IPS-15b (cell line): Measurements from ENCODE around the gene EPS15.

Experiments used
- H3K27me3 ChIP-seq: one replicate; pipeline ENCODE4 v1.6.1; 2013; ENCODE audit warnings: low read length; ENCODE audit not compliant: control insufficient read depth, insufficient read depth
- H3K36me3 ChIP-seq: one replicate; pipeline ENCODE4 v1.6.1; 2013; ENCODE audit warnings: low read length; ENCODE audit not compliant: control insufficient read depth, insufficient read depth
- H3K4me1 ChIP-seq: one replicate; pipeline ENCODE4 v1.6.1; 2013; ENCODE audit warnings: mild to moderate bottlenecking, low read length; ENCODE audit not compliant: control insufficient read depth, insufficient read depth
- H3K4me3 ChIP-seq: one replicate; pipeline ENCODE4 v1.5.1; 2013; ENCODE audit warnings: low read depth, low read length
- H3K9ac ChIP-seq: one replicate; pipeline ENCODE4 v1.6.1; 2013; ENCODE audit warnings: low read depth, mild to moderate bottlenecking, low read length
- H3K9me3 ChIP-seq: one replicate; pipeline ENCODE4 v1.6.1; 2013; ENCODE audit warnings: mild to moderate bottlenecking, low read length; ENCODE audit not compliant: control insufficient read depth, insufficient read depth

EPS15 gene

GRCh38 chr1:51336004-51336403 is 183.1 kb downstream of the EPS15 start:
- Histone ChIP-seq H3K9me3 (no peaks in the 10 kb centered on the region), H3K27me3 (peaks cover 3% of the 10 kb centered on the region), H3K36me3 (no peaks in the 10 kb centered on the region), H3K9ac (no peak overlapping the region), H3K4me3 (no peak overlapping the region), H3K4me1 (peaks cover 3% of the 10 kb centered on the region)

GRCh38 chr1:51331206-51332100 is 187.6 kb downstream of the EPS15 start:
- Histone ChIP-seq H3K4me1 (peaks cover 5% of the 10 kb centered on the region), H3K4me3 (peak overlapping the region; percentile 58), H3K9ac (no peak overlapping the region), H3K36me3 (no peaks in the 10 kb centered on the region), H3K9me3 (no peaks in the 10 kb centered on the region), H3K27me3 (peaks cover 10% of the 10 kb centered on the region)

- Histone ChIP-seq H3K4me3 (peak within 1 kb of the TSS; percentile 58), H3K9me3 (no peaks in the 10 kb centered on the region), H3K36me3 (no peaks in the 10 kb centered on the region), H3K9ac (no peak within 1 kb of the TSS), H3K4me1 (peaks cover 5% of the 10 kb centered on the region), H3K27me3 (peaks cover 10% of the 10 kb centered on the region)
These were observed 188.5 kb downstream of the EPS15 start, which contains the start of gene TTC39A for GRCh38 chr1:51330331-51331201. Gene TTC39A, minus strand, starts transcription at chr1:51330562. Its CDS starts 85 bp downstream, at chr1:51330477.

GRCh38 chr1:51329443-51330325 is 189.4 kb downstream of the EPS15 start:
- peaks cover 10% of the 10 kb centered on the region for H3K27me3 ChIP-seq
- no peak overlapping the region for H3K9ac ChIP-seq
- H3K9me3 ChIP-seq = no peaks in the 10 kb centered on the region
- peaks cover 5% of the 10 kb centered on the region for H3K4me1 ChIP-seq
- H3K4me3 ChIP-seq = peak overlapping the region; percentile 35
- H3K36me3 ChIP-seq = no peaks in the 10 kb centered on the region

GRCh38 chr1:51328926-51329325 is 190.1 kb downstream of the EPS15 start:
- H3K4me1 ChIP-seq = peaks cover 5% of the 10 kb centered on the region
- no peak overlapping the region for H3K4me3 ChIP-seq
- H3K9me3 ChIP-seq = no peaks in the 10 kb centered on the region
- no peak overlapping the region for H3K9ac ChIP-seq
- H3K27me3 ChIP-seq = peaks cover 10% of the 10 kb centered on the region
- no peaks in the 10 kb centered on the region for H3K36me3 ChIP-seq

GRCh38 chr1:51328279-51328678 is 190.8 kb downstream of the EPS15 start:
- no peaks in the 10 kb centered on the region for H3K36me3 ChIP-seq
- H3K9me3 ChIP-seq = no peaks in the 10 kb centered on the region
- H3K4me1 ChIP-seq = peaks cover 5% of the 10 kb centered on the region

GRCh38 chr1:51327386-51327785 is 191.7 kb downstream of the EPS15 start:
- peaks cover 5% of the 10 kb centered on the region for H3K4me1 ChIP-seq
- peaks cover 10% of the 10 kb centered on the region for H3K27me3 ChIP-seq
- no peak overlapping the region for H3K9ac ChIP-seq
- no peak overlapping the region for H3K4me3 ChIP-seq
- no peaks in the 10 kb centered on the region for H3K9me3 ChIP-seq
- no peaks in the 10 kb centered on the region for H3K36me3 ChIP-seq

More at GRCh38 chr1:51328279-51328678, 190.8 kb downstream of the EPS15 start:
- no peak overlapping the region for H3K4me3 ChIP-seq
- no peak overlapping the region for H3K9ac ChIP-seq
- H3K27me3 ChIP-seq = peaks cover 10% of the 10 kb centered on the region

- Histone ChIP-seq H3K4me1 (peaks cover 6% of the 10 kb centered on the region), H3K9me3 (no peaks in the 10 kb centered on the region), H3K27me3 (peaks cover 10% of the 10 kb centered on the region), H3K9ac (no peak overlapping the region), H3K4me3 (no peak overlapping the region), H3K36me3 (no peaks in the 10 kb centered on the region)
These were observed 192.2 kb downstream of the EPS15 start for GRCh38 chr1:51326839-51327238.

- Histone ChIP-seq H3K9me3 (no peaks in the 10 kb centered on the region), H3K9ac (no peak overlapping the region), H3K4me1 (peaks cover 4% of the 10 kb centered on the region), H3K4me3 (no peak overlapping the region), H3K36me3 (no peaks in the 10 kb centered on the region), H3K27me3 (peaks cover 7% of the 10 kb centered on the region)
These were observed 192.9 kb downstream of the EPS15 start for GRCh38 chr1:51325878-51326755.

- Histone ChIP-seq H3K9ac (no peak overlapping the region), H3K9me3 (no peaks in the 10 kb centered on the region), H3K36me3 (no peaks in the 10 kb centered on the region), H3K27me3 (peaks cover 4% of the 10 kb centered on the region), H3K4me1 (peaks cover 4% of the 10 kb centered on the region), H3K4me3 (no peak overlapping the region)
These were observed 193.7 kb downstream of the EPS15 start for GRCh38 chr1:51325391-51325790.
